HG02798 (cell line): Measurements from ENCODE around the gene SEC14L5.

ENCODE experiments used
- ATAC-seq: cut with Tn5 transposase; IDR thresholded peaks from one replicate; pipeline ENCODE4 v1.9.1; 2021; ENCODE audit warnings: mild to moderate bottlenecking; ENCODE audit not compliant: unreplicated experiment, poor library complexity

The SEC14L5 gene

GRCh38 chr16:4981473-4981872 lies 23.3 kb downstream of the SEC14L5 start:
- no peak for ATAC-seq

DNA sequence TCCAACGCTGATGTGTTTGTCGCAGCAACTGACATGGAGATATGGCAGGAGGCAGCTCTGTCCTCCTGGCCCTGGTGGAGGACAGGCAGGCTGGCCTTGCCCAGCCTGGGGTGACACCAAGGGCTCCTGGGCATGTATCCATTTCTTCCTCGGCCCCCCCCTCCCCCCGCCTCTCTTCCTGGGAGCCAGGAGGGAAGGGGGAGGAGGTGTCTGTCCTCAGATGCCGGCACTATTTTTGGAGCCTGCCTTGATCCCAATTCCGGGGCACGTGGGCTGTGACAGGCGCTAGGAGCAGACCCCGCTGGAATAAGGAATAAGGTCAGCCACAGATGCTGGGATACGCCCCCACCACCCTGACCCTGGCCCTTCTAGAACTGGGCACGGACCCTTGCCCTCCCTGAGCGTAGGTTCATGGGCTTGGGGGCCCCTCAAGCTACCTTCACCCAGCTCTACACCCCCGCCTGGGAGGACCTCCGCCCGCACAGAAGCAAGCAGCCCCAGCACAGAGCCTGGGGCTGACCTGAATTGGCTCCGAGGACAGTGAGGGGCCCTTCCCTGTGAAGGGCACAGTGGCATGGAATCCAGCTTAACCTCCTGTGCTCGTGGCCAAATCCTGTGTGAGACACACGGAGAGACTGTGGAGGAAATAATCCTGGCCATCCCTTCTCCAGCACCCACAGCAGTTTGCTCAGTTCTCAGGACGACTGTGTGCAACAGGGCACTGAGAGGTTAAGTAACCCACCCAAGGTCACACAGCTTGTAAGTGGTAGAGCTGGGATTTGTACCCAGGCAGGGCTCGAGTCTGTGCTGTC lies 24.1 kb downstream of the SEC14L5 start:
- no peak for ATAC-seq

DNA sequence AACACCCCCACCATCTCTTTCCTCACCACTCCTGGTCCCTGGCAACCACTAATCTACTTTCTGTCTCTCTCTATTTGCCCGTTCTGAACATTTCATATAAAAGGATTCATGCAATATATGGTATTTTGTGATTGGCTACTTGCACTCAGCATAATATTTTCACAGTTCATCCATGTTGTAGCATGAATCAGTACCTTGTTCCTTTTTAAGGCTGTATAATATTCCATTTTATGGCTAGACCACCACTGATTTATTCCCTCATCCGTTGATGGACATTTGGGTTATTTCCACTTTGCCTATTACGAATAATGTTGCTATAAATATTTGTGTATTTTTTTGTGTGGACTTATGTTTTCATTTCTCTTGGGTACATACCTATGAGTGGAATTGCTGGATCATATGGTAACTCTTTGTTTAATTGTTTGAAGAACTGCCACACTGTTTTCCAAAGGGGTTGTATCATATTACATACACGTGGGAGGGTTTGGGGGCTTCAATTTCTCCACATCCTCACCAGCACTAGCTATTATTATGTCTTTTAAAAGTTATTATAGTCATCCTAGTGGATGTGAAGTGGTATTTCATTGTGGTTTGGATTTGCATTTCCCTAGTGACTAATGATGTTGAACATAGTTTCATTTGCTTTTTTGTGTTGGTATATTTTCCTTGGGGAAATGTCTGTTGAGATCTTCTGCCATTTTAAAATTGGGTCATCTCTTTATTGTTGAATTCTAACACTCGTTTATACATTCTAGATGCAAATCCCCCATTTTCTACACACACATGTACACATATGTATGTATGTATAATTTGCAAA lies 26.3 kb downstream of the SEC14L5 start:
- ATAC-seq = no peak

DNA sequence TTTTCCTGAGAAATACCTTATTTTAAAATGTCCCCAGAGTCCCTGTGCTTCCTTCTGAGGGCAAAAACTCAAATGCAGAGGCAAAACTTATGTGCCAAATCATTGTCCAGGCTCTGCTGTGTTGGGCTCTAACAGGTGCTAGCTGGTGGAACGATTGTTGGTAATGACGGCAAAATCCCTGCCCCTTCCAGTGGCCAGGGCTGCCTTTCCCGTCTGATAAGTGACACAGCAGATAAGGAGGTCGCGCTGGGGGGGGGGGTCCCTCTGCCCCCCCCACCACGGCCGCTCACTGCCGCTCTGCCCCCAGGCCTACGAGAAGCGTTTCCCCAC lies 29.1 kb downstream of the SEC14L5 start:
- ATAC-seq = no peak

DNA sequence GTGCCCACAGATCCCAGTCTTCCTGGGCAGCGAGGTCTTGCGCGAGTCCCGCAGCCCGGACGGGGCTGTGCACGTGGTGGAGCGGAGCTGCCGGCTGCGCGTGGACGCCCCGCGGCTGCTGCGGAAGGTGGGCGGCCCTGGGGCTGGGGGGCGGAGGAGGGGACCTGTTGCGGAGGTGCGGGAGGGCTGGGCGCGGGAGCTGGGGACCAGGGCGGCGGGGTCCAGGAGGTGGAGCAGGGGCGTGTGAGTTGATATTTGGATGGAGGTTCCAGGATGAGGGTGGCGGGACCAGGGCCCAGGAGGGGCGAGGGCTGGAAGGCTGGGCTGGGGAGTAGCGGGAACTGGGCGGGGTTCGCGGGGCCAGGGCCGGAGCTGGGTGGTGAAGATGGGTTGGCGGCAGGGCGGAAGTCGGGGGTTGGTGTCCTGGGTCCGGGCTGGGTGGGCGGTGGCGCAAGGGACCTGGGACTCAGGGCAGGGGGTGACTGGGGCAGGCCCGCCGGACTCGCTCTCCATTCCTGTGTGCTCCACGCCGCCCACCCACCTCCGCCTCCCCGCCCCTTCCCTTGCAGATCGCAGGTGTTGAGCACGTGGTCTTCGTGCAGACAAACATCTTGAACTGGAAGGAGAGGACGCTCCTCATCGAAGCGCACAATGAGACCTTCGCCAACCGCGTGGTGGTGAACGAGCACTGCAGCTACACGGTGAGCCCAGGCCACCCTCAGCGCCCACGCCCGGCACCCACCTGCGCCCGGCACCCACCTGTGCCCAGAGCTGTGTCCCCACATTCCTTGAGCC lies 29.6 kb downstream of the SEC14L5 start:
- no peak for ATAC-seq

DNA sequence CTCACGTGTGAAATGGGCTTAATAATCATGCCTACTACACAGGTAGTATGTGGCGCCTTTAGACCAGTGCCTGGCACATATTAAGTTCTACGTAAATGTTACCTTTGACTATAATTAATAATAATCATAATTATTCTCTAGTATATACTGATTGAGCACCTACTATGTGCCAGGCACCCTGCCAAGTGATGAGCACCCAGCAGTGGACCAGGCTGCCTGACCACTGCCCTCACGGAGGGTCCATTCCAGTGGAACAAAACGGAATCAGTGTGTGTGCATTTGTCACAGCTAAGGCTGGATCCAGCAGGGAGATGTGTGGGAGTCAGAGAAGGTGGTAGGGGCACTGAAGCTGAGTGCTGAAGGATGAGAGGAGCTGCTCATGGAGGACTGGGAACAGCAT lies 30.5 kb downstream of the SEC14L5 start:
- ATAC-seq = no peak

- no peak for ATAC-seq
Measured at GRCh38 chr16:4989391-4990006, 31.4 kb downstream of the SEC14L5 start.

DNA sequence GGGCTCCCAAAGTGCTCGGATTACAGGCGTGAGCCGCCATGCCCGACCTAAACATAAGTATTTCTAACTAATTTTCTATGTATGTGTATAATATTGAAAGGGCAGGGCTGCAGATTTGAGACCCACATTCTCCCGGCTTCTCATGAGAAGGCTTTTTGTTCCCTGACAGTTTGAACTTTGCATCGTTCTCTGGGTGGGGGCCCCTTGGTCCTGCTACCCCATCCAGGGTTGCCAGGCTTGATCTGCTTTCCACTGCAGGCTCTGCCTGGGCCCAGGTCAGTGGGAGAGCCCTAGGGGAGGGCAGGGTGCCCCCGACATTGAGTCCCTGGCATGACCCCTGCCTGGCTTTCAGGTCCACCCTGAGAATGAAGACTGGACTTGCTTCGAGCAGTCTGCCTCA lies 32.3 kb downstream of the SEC14L5 start:
- ATAC-seq = no peak

DNA sequence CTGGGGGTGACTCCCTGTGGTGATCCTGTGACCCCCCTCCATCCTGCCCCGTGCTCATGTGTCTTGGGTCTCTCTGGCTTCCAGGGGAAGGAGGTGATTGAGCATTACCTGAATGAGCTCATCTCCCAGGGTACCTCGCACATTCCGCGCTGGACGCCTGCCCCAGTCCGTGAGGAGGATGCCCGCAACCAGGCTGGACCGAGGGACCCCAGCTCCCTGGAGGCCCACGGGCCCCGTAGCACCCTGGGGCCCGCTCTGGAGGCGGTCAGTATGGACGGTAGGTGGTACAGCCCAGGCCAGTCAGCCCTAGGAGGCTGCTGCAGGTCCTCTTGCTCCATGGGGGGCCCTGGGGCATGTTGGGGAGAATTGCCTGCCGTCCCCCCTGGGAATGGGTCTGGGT lies 33.6 kb downstream of the SEC14L5 start:
- no peak for ATAC-seq

GRCh38 chr16:4994719-4995434 lies 36.7 kb downstream of the SEC14L5 start:
- no peak for ATAC-seq

- no peak for ATAC-seq
Measured at GRCh38 chr16:5000573-5001001, 42.5 kb downstream of the SEC14L5 start.

- ATAC-seq = no peak
Measured at GRCh38 chr16:5001571-5001970, 43.4 kb downstream of the SEC14L5 start.

GRCh38 chr16:5001986-5002385 lies 43.9 kb downstream of the SEC14L5 start:
- ATAC-seq = no peak

- ATAC-seq = no peak
Measured at GRCh38 chr16:5002699-5003143, 44.6 kb downstream of the SEC14L5 start.

DNA sequence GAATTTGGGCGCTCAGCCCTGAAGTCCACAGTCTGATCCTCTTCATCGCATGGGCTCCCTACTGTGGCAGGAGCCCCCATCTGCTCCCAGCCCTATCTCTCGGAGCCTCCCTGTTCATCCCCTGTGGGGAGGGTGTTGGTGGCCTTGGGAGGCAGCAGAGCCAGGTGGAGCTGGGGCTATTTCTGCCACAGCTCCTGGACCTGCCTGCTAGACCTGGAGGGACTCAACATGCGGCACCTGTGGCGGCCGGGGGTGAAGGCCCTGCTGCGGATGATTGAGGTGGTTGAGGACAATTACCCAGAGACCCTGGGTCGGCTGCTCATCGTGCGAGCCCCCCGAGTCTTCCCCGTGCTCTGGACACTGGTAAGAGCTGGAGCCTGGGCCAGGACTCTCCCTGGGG lies 45.1 kb downstream of the SEC14L5 start:
- no peak for ATAC-seq

DNA sequence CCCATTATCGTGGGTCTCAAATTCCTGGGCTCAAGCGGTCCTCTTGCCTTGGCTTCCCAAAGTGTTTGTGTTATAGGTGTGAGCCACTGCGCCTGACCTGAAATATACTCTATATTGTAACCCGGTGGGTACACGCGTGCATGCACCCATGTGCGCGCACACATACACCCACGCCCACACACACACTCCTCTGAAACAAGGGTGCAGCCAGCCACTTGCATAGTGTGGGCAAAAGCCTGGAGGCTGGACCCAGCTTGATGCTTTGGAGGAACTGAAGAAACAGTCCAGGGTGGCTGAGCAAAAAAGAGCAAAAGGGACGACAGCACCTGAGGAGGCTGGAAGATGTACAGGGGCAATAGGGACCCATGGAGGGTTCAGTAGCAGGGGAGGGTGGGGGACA lies 45.7 kb downstream of the SEC14L5 start:
- no peak for ATAC-seq

DNA sequence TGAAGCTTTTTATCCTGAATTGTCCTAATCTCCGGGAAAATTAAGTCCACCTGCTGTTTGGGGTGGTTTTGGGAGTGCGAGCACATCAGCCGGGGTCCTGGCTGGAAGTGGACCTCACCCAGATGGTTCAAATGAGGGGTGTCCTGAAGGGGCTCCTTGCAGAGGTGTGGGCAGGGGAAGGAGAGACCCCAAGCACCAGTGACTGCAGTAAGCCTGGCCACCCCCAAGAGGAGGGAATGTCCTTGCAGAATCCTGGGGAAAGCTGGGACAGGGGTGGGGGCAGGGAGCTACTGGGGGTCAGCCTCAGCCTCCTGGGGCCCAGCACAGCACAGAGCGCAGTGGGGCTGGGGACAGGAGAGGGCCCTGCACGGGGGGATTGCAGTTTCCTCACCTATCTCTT lies 46.2 kb downstream of the SEC14L5 start:
- ATAC-seq = no peak

GRCh38 chr16:5005916-5006315 lies 47.8 kb downstream of the SEC14L5 start:
- ATAC-seq = no peak

DNA sequence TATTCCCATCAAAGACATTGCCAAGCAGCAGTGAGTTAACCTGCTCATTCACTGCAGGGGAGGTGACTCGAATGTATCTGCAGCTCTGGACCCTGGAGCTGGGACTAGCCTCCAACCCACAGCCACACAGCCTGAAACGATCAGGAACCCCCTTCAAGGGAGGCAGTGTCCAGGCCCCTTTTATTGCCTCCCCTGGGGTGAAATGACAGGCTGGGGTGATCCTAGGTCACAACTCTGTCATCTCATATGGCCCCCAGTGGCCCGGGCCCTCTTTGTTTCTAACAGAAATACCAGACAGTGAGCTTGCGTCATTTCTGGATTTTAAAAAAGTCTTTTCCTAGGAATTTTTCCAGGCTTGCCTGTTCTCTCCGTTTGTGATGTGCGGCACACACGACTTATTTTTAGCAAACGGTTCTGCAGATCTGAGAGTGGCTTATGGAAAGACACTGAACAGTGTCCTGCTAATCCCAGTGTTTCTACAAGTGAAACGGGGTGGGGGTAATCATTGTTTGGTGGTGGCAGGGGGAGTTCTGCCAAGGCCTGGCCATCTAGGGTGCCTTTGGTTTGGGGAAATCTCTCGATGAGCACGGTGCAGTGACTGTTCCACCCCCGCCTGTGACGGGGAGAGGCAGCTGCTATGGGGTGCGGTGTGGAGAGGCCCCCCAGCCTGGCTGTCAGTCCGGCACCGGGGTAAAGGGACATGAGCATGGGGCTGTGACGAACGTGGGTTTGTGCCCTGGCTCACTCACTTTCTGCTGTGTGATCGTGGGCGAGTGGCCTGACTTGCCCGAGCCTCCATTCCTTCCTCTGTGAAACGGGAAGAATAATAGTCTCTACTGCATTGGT lies 48.4 kb downstream of the SEC14L5 start:
- ATAC-seq = no peak
